IMR-90 (cell line): ENCODE data around the gene EFHC1. TPM values are rescaled to one million over a fixed set of nuclear protein-coding genes. Genes with fewer than 3 reads are reported as not detected.

ENCODE experiments used
- ATAC-seq: fragments of 200-7000 bp; cut with Tn5 transposase; 2 replicates; pipeline ENCODE4 v1.9.1; 2020; ENCODE audit warnings: low read depth, mild to moderate bottlenecking, moderate library complexity
- BruUV-seq: library from RNA; stranded (reverse); fragments of 400-500 nt; replicated peaks from 2 replicates; lab custom pipeline; 2021; lab: Mats Ljungman, UMichigan
- CTCF ChIA-PET: fragments of 300-600 bp; formaldehyde crosslinking; extraction: SDS; loops from one replicate; lab custom pipeline; 2021; ENCODE audit warnings: antibody characterized with exemption; lab: Yijun Ruan, JAX
- POLR2A ChIA-PET: fragments of 300-600 bp; sonication (Branson Sonifier 250); formaldehyde crosslinking; loops from one replicate; lab custom pipeline; 2022; ENCODE audit warnings: antibody characterized with exemption; ENCODE audit not compliant: unreplicated experiment; lab: Charles Lee
- DNase-seq: peaks from one replicate; pipeline ENCODE4 v3.0.0; 2013
- H2AFZ ChIP-seq: replicated peaks from 2 replicates; pipeline ENCODE3; 2013; ENCODE audit warnings: low read length, mild to moderate bottlenecking; ENCODE audit not compliant: poor library complexity
- H2AK5ac ChIP-seq: 2 replicates; pipeline ENCODE4 v1.6.1; 2013; ENCODE audit warnings: low read depth, low read length, inconsistent platforms
- H2AK9ac ChIP-seq: replicated peaks from 2 replicates; pipeline ENCODE3; 2013; ENCODE audit warnings: mild to moderate bottlenecking, low read depth, low read length, moderate library complexity; ENCODE audit not compliant: poor library complexity
- H2BK120ac ChIP-seq: 2 replicates; pipeline ENCODE4 v1.6.1; 2013; ENCODE audit warnings: low read depth, low read length, inconsistent platforms
- H2BK15ac ChIP-seq: 3 replicates; pipeline ENCODE4 v1.6.1; 2013; ENCODE audit warnings: low read depth, low read length, inconsistent platforms
- H2BK20ac ChIP-seq: 2 replicates; pipeline ENCODE4 v1.6.1; 2013; ENCODE audit warnings: low read depth, mild to moderate bottlenecking, inconsistent platforms, low read length, moderate library complexity
- H2BK5ac ChIP-seq: 2 replicates; pipeline ENCODE4 v1.6.1; 2013; ENCODE audit warnings: mild to moderate bottlenecking, low read depth, low read length, inconsistent platforms; ENCODE audit not compliant: poor library complexity, severe bottlenecking
- H3K14ac ChIP-seq: replicated peaks from 2 replicates; pipeline ENCODE4 v1.6.1; 2013; ENCODE audit warnings: low read depth, low read length, inconsistent platforms
- H3K18ac ChIP-seq: 2 replicates; pipeline ENCODE4 v1.6.1; 2013; ENCODE audit warnings: low read depth, low read length, control low read depth
- H3K23ac ChIP-seq: 2 replicates; pipeline ENCODE4 v1.6.1; 2013; ENCODE audit warnings: low read depth, low read length, inconsistent platforms
- H3K27ac ChIP-seq: 2 replicates; pipeline ENCODE4 v1.5.1; 2013; ENCODE audit warnings: mild to moderate bottlenecking, control low read depth, low read length; ENCODE audit not compliant: insufficient read depth
- H3K27me3 ChIP-seq: 2 replicates; pipeline ENCODE4 v1.6.1; 2013; ENCODE audit warnings: low read length; ENCODE audit not compliant: control insufficient read depth, insufficient read depth
- H3K36me3 ChIP-seq: 2 replicates; pipeline ENCODE4 v1.6.1; 2013; ENCODE audit warnings: low read length, mixed read lengths; ENCODE audit not compliant: control insufficient read depth, insufficient read depth
- H3K4ac ChIP-seq: 2 replicates; pipeline ENCODE4 v1.6.1; 2013; ENCODE audit warnings: low read depth, low read length, inconsistent platforms
- H3K4me1 ChIP-seq: 2 replicates; pipeline ENCODE4 v1.6.1; 2013; ENCODE audit warnings: low read length, mixed read lengths; ENCODE audit not compliant: control insufficient read depth, insufficient read depth
- H3K4me2 ChIP-seq: 2 replicates; pipeline ENCODE4 v1.6.1; 2013; ENCODE audit warnings: low read depth, mild to moderate bottlenecking, control low read depth, low read length, moderate library complexity
- H3K4me3 ChIP-seq: 2 replicates; pipeline ENCODE4 v1.5.1; 2013; ENCODE audit warnings: low read depth, mild to moderate bottlenecking, control low read depth, low read length, moderate library complexity; ENCODE audit not compliant: insufficient read depth
- H3K56ac ChIP-seq: 2 replicates; pipeline ENCODE4 v1.6.1; 2013; ENCODE audit warnings: low read length, inconsistent platforms; ENCODE audit not compliant: insufficient read depth; ENCODE audit errors: extremely low read depth
- H3K79me1 ChIP-seq, 2 experiments: 2 replicates each; pipeline ENCODE4 v1.6.1; 2013; ENCODE audit warnings: low read length in 2 of 2, inconsistent platforms in 1 of 2, low read depth in 1 of 2
- H3K9ac ChIP-seq: 2 replicates; pipeline ENCODE4 v1.6.1; 2013; ENCODE audit warnings: low read depth, low read length, control low read depth
- H3K9me1 ChIP-seq: 2 replicates; pipeline ENCODE4 v1.6.1; 2013; ENCODE audit warnings: low read length, inconsistent platforms; ENCODE audit not compliant: insufficient read depth
- H3K9me3 ChIP-seq: 2 replicates; pipeline ENCODE4 v1.6.1; 2013; ENCODE audit warnings: low read length; ENCODE audit not compliant: control insufficient read depth, insufficient read depth
- H4K20me1 ChIP-seq: 2 replicates; pipeline ENCODE4 v1.6.1; 2013; ENCODE audit warnings: low read length, inconsistent platforms; ENCODE audit not compliant: insufficient read depth
- H4K5ac ChIP-seq: 2 replicates; pipeline ENCODE4 v1.6.1; 2013; ENCODE audit warnings: mild to moderate bottlenecking, low read depth, low read length, control low read depth
- H4K8ac ChIP-seq, 2 experiments: 2 replicates each; pipeline ENCODE4 v1.6.1; 2013; ENCODE audit warnings: low read depth in 2 of 2, low read length in 2 of 2, control low read depth in 1 of 2, inconsistent platforms in 1 of 2
- H4K91ac ChIP-seq: 2 replicates; pipeline ENCODE4 v1.6.1; 2013; ENCODE audit warnings: low read depth, low read length, inconsistent platforms; ENCODE audit not compliant: insufficient read depth
- BHLHE40 ChIP-seq: fragments of 150-350 bp; IDR thresholded peaks from 2 replicates; pipeline ENCODE4 v1.6.1; 2016; ENCODE audit warnings: mild to moderate bottlenecking, low read depth, low read length
- CEBPB ChIP-seq: IDR thresholded peaks from 2 replicates; pipeline ENCODE4 v1.6.1; 2012; ENCODE audit warnings: low read depth, low read length, improper control_type of control experiment
- CHD1 ChIP-seq: IDR thresholded peaks from 2 replicates; pipeline ENCODE4 v1.6.1; 2012; ENCODE audit warnings: low read depth, low read length, improper control_type of control experiment
- ELK1 ChIP-seq: fragments of 150-350 bp; IDR thresholded peaks from 2 replicates; pipeline ENCODE4 v1.6.1; 2016; ENCODE audit warnings: low read depth, mild to moderate bottlenecking, low read length, moderate library complexity, borderline replicate concordance
- FOS ChIP-seq: fragments of 150-350 bp; IDR thresholded peaks from 2 replicates; pipeline ENCODE4 v1.6.1; 2016; ENCODE audit warnings: low read depth, low read length
- MAFK ChIP-seq: IDR thresholded peaks from 2 replicates; pipeline ENCODE4 v1.6.1; 2012; ENCODE audit warnings: low read depth, low read length, improper control_type of control experiment
- MAZ ChIP-seq: IDR thresholded peaks from 2 replicates; pipeline ENCODE4 v1.6.1; 2012; ENCODE audit warnings: low read depth, mild to moderate bottlenecking, low read length, improper control_type of control experiment, moderate library complexity, borderline replicate concordance
- MXI1 ChIP-seq: IDR thresholded peaks from 2 replicates; pipeline ENCODE4 v1.6.1; 2012; ENCODE audit warnings: low read depth, mild to moderate bottlenecking, low read length, moderate library complexity, borderline replicate concordance
- NFE2L2 ChIP-seq: fragments of 150-350 bp; IDR thresholded peaks from 2 replicates; pipeline ENCODE4 v1.6.1; 2016; ENCODE audit warnings: low read depth, mild to moderate bottlenecking, low read length
- POLR2A ChIP-seq: IDR thresholded peaks from 2 replicates; pipeline ENCODE4 v1.6.1; 2012; ENCODE audit warnings: mild to moderate bottlenecking, low read depth, low read length
- RAD21 ChIP-seq: IDR thresholded peaks from 2 replicates; pipeline ENCODE4 v1.6.1; 2012; ENCODE audit warnings: low read length, improper control_type of control experiment
- RCOR1 ChIP-seq: IDR thresholded peaks from 2 replicates; pipeline ENCODE4 v1.6.1; 2012; ENCODE audit warnings: mild to moderate bottlenecking, low read length, improper control_type of control experiment; ENCODE audit not compliant: insufficient replicate concordance
- RFX5 ChIP-seq: IDR thresholded peaks from 2 replicates; pipeline ENCODE4 v1.8.0; 2012; ENCODE audit warnings: low read depth, mild to moderate bottlenecking, low read length, moderate library complexity
- SMC3 ChIP-seq: fragments of 150-350 bp; IDR thresholded peaks from 2 replicates; pipeline ENCODE4 v1.6.1; 2016; ENCODE audit warnings: low read depth, mild to moderate bottlenecking, antibody characterized with exemption, low read length, moderate library complexity
- WGBS, 2 experiments: methylation state at CpG; one replicate each; pipeline versions ENCODE4 v1.1.5 to v1.1.7; 2013; ENCODE audit warnings: missing lambda C conversion rate in 2 of 2; ENCODE audit not compliant: insufficient read length in 1 of 2; ENCODE audit errors: extremely low coverage in 2 of 2; 5-methylcytosine and 5-hydroxymethylcytosine counted together
- dilution Hi-C: fragments of 300-500 bp; cut with HindIII; formaldehyde crosslinking; loops from one replicate; pipeline ENCODE4 v1.14.3; 2018; ENCODE audit warnings: low sequenced_read_pairs; ENCODE audit not compliant: unreplicated experiment
- in situ Hi-C: fragments of 300-500 bp; cut with MboI; formaldehyde crosslinking; loops from 3 replicates; pipeline ENCODE4 v1.14.3; 2019; ENCODE audit warnings: low sequenced_read_pairs, inconsistent platforms, mixed read lengths
- intact Hi-C: fragments of 100-400 bp; cut with micrococcal nuclease; formaldehyde crosslinking; loops from 2 replicates; pipeline ENCODE4 v1.10.0; 2022
- polyA plus RNA-seq, 3 experiments: library from polyadenylated mRNA; depleted of rRNA; stranded (reverse); fragments of >200 nt; gene quantifications; 2 replicates each; pipeline ENCODE4 v1.2.3, GENCODE V29; 2012; ENCODE audit warnings: low replicate concordance in 1 of 3
- total RNA-seq: library from RNA; depleted of rRNA; stranded (reverse); fragments of >200 nt; gene quantifications from 2 replicates; pipeline ENCODE4 v1.2.3, GENCODE V29; 2012
- TF ChIP-seq, protein P1 (sequence below): conservative IDR thresholded peaks from 2 replicates; pipeline ENCODE4 v1.5.1; 2012; ENCODE audit warnings: mild to moderate bottlenecking, low read depth, low read length, improper control_type of control experiment
- TF ChIP-seq, protein P2 (sequence below): fragments of 150-350 bp; IDR thresholded peaks from 2 replicates; pipeline ENCODE4 v1.6.1; 2017; ENCODE audit warnings: mild to moderate bottlenecking, antibody characterized with exemption, low read length, low read depth

Gene EFHC1
- total and polyA plus RNA-seq, 2 of the 4 experiments (the other 2 are of a cell fraction) = 14.0 to 23.0 TPM

- dilution Hi-C loops = no loop called here
These were observed 35.9 kb upstream of the EFHC1 start for GRCh38 chr6:52384145-52384766.

More at GRCh38 chr6:52384145-52384766, 35.9 kb upstream of the EFHC1 start:
- H3K9me1 ChIP-seq = no peaks in the 10 kb centered on the region
- H3K27ac ChIP-seq = no peak overlapping the region
- H3K4me2 ChIP-seq = no peak overlapping the region
- no peak overlapping the region for H3K14ac ChIP-seq
- ATAC-seq (no peak), DNase-seq (no peak)
- CTCF ChIA-PET = no interaction called here
- no peak overlapping the region for H2BK120ac ChIP-seq
- no peak overlapping the region for H3K23ac ChIP-seq
- no peak overlapping the region for H3K18ac ChIP-seq
- no peak overlapping the region for H2AFZ ChIP-seq
- no peak overlapping the region for H3K4ac ChIP-seq
- H3K9ac ChIP-seq = no peak overlapping the region
- TF ChIP-seq SMC3 = no peak
- TF ChIP-seq RFX5 = no peak
- no peak for TF ChIP-seq CEBPB
- no peak for TF ChIP-seq RAD21
- TF ChIP-seq MAFK = no peak
- TF ChIP-seq MAZ = no peak
- TF ChIP-seq CHD1 = no peak
- TF ChIP-seq, protein P1, sequence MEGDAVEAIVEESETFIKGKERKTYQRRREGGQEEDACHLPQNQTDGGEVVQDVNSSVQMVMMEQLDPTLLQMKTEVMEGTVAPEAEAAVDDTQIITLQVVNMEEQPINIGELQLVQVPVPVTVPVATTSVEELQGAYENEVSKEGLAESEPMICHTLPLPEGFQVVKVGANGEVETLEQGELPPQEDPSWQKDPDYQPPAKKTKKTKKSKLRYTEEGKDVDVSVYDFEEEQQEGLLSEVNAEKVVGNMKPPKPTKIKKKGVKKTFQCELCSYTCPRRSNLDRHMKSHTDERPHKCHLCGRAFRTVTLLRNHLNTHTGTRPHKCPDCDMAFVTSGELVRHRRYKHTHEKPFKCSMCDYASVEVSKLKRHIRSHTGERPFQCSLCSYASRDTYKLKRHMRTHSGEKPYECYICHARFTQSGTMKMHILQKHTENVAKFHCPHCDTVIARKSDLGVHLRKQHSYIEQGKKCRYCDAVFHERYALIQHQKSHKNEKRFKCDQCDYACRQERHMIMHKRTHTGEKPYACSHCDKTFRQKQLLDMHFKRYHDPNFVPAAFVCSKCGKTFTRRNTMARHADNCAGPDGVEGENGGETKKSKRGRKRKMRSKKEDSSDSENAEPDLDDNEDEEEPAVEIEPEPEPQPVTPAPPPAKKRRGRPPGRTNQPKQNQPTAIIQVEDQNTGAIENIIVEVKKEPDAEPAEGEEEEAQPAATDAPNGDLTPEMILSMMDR = no peak
- no peak for TF ChIP-seq RCOR1
- no peak for TF ChIP-seq NFE2L2
- TF ChIP-seq, protein P2, sequence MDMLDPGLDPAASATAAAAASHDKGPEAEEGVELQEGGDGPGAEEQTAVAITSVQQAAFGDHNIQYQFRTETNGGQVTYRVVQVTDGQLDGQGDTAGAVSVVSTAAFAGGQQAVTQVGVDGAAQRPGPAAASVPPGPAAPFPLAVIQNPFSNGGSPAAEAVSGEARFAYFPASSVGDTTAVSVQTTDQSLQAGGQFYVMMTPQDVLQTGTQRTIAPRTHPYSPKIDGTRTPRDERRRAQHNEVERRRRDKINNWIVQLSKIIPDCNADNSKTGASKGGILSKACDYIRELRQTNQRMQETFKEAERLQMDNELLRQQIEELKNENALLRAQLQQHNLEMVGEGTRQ = no peak
- no peak for TF ChIP-seq MXI1
- no peak for TF ChIP-seq ELK1
- TF ChIP-seq BHLHE40 = no peak
- TF ChIP-seq FOS = no peak
- no peak for TF ChIP-seq POLR2A
- H4K20me1 ChIP-seq = no peaks in the 10 kb centered on the region
- WGBS, 2 experiments = 100% methylated on average over 1 of the region's 2 CpGs; no CpG with 5 or more reads in 1 of the 2 experiments
- no peak overlapping the region for H2BK20ac ChIP-seq
- no peaks in the 10 kb centered on the region for H3K27me3 ChIP-seq
- H2BK5ac ChIP-seq = no peak overlapping the region
- H2BK15ac ChIP-seq = no peak overlapping the region
- no TSS peak for BruUV-seq
- no peaks in the 10 kb centered on the region for H3K9me3 ChIP-seq
- in situ Hi-C loops (no loop called here), intact Hi-C loops (no loop called here)
- POLR2A ChIA-PET = no interaction called here
- no peak overlapping the region for H4K8ac ChIP-seq
- H2AK9ac ChIP-seq = no peak overlapping the region
- H3K56ac ChIP-seq = no peak overlapping the region
- no peak overlapping the region for H4K5ac ChIP-seq
- no peaks in the 10 kb centered on the region for H3K36me3 ChIP-seq
- H3K4me1 ChIP-seq = no peaks in the 10 kb centered on the region
- H3K4me3 ChIP-seq = no peak overlapping the region
- no peak overlapping the region for H2AK5ac ChIP-seq
- no peaks in the 10 kb centered on the region for H3K79me1 ChIP-seq
- H4K91ac ChIP-seq = no peak overlapping the region
